ENCODE data around the gene ITSN1.

The ITSN1 gene

GRCh38 chr21:33883118-33883517, 240.8 kb downstream of the ITSN1 start:
- no peak for DNase-seq
- in situ Hi-C loops (cut with HindIII; ENCODE audit: low pct_ligation_motif_present, low sequenced_read_pairs): no loop called here
- no peaks in the 10 kb centered on the region for H3K36me3 ChIP-seq (replicated peaks)
- no peak overlapping the region for H3K27ac ChIP-seq
- no peak overlapping the region for H3K4me3 ChIP-seq (ENCODE audit: low read depth, low read length)
- TF ChIP-seq, protein P1, sequence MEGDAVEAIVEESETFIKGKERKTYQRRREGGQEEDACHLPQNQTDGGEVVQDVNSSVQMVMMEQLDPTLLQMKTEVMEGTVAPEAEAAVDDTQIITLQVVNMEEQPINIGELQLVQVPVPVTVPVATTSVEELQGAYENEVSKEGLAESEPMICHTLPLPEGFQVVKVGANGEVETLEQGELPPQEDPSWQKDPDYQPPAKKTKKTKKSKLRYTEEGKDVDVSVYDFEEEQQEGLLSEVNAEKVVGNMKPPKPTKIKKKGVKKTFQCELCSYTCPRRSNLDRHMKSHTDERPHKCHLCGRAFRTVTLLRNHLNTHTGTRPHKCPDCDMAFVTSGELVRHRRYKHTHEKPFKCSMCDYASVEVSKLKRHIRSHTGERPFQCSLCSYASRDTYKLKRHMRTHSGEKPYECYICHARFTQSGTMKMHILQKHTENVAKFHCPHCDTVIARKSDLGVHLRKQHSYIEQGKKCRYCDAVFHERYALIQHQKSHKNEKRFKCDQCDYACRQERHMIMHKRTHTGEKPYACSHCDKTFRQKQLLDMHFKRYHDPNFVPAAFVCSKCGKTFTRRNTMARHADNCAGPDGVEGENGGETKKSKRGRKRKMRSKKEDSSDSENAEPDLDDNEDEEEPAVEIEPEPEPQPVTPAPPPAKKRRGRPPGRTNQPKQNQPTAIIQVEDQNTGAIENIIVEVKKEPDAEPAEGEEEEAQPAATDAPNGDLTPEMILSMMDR (IDR thresholded peaks at IDR 0.05; ENCODE audit: low read depth, low read length, missing control alignments): no peak
- H3K27me3 ChIP-seq (replicated peaks): no peaks in the 10 kb centered on the region

DNA sequence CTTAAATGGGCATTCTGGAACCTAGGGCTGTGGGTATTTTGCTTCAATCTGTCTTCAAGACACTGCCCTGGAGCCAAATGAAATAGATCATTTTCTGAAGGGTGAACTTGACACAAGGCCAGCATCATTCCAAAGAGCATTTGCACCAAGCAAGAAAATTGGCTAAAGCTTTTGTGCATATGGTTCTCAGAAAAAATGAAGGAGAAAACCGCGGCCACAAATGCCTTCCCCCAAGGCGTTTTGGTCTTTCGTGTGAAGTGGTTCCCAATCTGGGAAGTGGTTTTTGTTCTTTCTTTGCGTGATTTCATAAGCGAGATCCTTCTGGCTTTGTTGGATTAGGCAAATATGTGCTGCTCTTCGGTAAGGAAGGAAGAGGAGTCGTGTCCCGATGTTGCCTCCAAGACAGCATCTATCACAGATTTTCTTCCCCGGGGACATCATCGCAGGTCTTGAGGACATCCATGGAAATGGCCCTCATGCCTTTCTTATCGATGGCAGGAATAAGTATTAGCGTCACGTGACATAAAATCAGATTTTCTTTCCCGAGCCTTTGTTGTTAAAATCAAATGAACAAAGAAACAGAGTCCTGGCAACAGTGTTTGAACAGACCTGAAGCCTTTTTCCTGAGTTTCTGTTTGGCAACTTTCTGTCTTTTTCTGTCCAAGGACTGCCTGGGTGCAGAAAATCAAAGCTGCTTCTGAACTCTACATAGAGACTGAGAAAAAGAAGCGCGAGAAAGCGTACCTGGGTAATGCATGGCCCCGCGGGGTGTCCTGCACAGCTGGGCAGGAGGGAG, 242.3 kb downstream of the ITSN1 start:
- Histone ChIP-seq H3K4me3 (ENCODE audit: low read depth, low read length) (no peak overlapping the region), H3K27me3 (replicated peaks) (no peaks in the 10 kb centered on the region), H3K27ac (no peak overlapping the region), H3K36me3 (replicated peaks) (no peaks in the 10 kb centered on the region)
- DNase-seq: no peak
- in situ Hi-C loops (cut with HindIII; ENCODE audit: low pct_ligation_motif_present, low sequenced_read_pairs): no loop called here
- TF ChIP-seq, protein P1 (IDR thresholded peaks at IDR 0.05; ENCODE audit: low read depth, low read length, missing control alignments): no peak

GRCh38 chr21:33885172-33885514, 242.8 kb downstream of the ITSN1 start:
- TF ChIP-seq, protein P1 (IDR thresholded peaks at IDR 0.05; ENCODE audit: low read depth, low read length, missing control alignments): no peak
- Histone ChIP-seq H3K36me3 (replicated peaks) (no peaks in the 10 kb centered on the region), H3K4me3 (ENCODE audit: low read depth, low read length) (no peak overlapping the region), H3K27ac (no peak overlapping the region), H3K27me3 (replicated peaks) (no peaks in the 10 kb centered on the region)
- in situ Hi-C loops (cut with HindIII; ENCODE audit: low pct_ligation_motif_present, low sequenced_read_pairs): no loop called here
- no peak for DNase-seq

DNA sequence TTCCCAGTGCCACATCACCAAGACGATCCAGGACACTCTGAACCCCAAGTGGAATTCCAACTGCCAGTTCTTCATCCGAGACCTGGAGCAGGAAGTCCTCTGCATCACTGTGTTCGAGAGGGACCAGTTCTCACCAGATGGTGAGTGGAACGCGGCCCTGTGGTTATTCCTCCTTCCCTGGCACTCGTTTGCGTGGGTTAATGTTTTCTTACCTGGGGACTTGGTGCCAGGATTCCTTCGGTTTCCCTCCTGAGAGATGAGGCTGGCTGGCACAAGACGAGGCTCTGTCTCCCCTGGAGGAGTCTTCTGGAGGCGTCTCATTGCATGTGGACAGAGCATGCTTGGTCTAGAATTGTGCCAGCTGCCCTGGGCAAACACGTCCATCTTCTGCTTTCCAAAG, 244.0 kb downstream of the ITSN1 start:
- no peak for DNase-seq
- H3K27ac ChIP-seq: no peak overlapping the region
- no peak overlapping the region for H3K4me3 ChIP-seq (ENCODE audit: low read depth, low read length)
- TF ChIP-seq, protein P1 (IDR thresholded peaks at IDR 0.05; ENCODE audit: low read depth, low read length, missing control alignments): no peak
- no peaks in the 10 kb centered on the region for H3K27me3 ChIP-seq (replicated peaks)
- no peaks in the 10 kb centered on the region for H3K36me3 ChIP-seq (replicated peaks)
- in situ Hi-C loops (cut with HindIII; ENCODE audit: low pct_ligation_motif_present, low sequenced_read_pairs): no loop called here

DNA sequence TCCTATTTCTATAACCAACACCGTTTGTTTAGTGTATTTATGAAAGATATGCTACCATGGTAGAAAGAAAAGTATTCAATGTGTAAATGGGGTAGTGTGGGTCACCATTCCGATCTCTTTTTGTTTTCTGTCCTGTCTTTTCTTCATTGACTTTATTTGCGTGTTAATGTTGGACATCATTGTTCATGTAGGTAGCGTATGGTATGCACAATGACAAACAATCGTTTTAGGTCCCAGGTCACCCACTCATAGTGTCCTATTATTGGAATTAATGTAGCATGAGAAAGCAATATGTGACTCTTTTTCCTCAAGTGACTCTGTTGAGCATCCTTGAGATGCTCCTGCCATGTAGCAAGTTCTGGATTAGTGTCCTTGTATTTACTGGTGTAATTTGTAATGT, 247.9 kb downstream of the ITSN1 start:
- no peaks in the 10 kb centered on the region for H3K27me3 ChIP-seq (replicated peaks)
- TF ChIP-seq, protein P1 (IDR thresholded peaks at IDR 0.05; ENCODE audit: low read depth, low read length, missing control alignments): no peak
- H3K27ac ChIP-seq: no peak overlapping the region
- in situ Hi-C loops (cut with HindIII; ENCODE audit: low pct_ligation_motif_present, low sequenced_read_pairs): no loop called here
- H3K4me3 ChIP-seq (ENCODE audit: low read depth, low read length): no peak overlapping the region
- H3K36me3 ChIP-seq (replicated peaks): no peaks in the 10 kb centered on the region
- DNase-seq: no peak

DNA sequence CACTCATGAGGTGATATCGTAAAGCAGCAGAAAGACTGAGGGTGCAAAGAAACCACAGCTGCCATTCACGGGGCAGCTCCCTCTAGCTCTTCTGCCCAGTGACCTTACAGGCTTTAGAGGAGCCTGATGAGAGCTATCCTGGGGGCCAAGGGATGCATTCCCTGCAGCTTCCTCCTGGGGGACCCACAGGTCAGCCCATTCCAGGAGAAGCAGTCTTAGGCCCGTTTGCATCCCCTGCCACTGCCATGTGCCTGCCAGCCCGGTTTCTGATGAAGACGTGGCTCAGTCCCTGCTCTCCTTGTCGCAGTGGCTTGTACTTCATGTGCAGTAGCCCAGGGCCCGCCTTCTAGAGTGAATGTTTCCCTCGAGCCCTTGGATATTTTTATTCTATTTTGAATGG, 250.6 kb downstream of the ITSN1 start:
- Histone ChIP-seq H3K27ac (no peak overlapping the region), H3K4me3 (ENCODE audit: low read depth, low read length) (no peak overlapping the region), H3K36me3 (replicated peaks) (no peaks in the 10 kb centered on the region), H3K27me3 (replicated peaks) (no peaks in the 10 kb centered on the region)
- in situ Hi-C loops (cut with HindIII; ENCODE audit: low pct_ligation_motif_present, low sequenced_read_pairs): no loop called here
- TF ChIP-seq, protein P1 (IDR thresholded peaks at IDR 0.05; ENCODE audit: low read depth, low read length, missing control alignments): peak; percentile 36
- DNase-seq: no peak
